CD4-positive, alpha-beta T cell treated with Interferon gamma for 1 hour (primary cell): ENCODE measurements around the gene VPS13A.
"Not testable (repeated sequence)": the region's sequence is repeated elsewhere in the genome, so short reads cannot be mapped to it uniquely, and the experiment has no call there.

ENCODE experiments used
- DNase-seq: peaks from one replicate; pipeline ENCODE4 v3.0.0-alpha.2; 2020

VPS13A gene

DNA sequence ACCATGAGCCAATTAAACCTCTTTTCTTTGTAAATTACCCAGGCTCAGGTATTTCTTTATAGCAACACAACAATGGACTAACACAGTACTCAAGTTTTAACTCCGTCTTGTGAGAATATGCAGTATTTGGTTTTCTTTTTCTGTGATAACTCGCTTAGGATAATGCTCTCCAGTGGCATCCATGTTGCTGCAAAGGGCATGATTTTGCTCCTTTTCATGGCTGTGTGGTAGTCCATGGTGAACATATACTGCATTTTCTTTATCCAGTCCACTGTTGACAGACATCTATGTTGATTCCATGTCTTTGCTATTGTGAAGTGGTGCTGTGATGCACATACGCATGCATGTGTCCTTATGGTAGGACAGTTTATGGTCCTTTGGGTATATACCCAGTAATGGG is 10.9 kb downstream of the VPS13A start:
- no peak for DNase-seq

DNA sequence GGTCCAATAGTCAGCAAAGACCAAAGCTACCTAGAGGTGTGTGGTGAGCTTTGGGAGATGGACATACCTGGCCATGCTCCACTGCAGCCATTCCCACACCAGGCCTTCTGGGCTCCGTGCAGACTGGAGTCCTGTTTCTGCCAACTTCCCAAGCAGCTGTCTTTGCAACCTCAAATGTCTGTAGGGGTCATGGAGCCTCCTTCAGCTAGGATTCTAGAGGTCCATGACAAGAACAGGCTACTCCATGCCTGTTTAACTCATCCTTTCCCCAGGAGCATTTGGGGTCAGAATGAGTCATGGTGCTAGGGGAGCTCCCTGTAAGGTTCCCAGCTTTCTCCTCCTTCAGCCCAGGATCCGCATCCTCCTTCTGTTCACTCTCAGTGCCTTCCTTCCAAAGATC is 17.1 kb downstream of the VPS13A start:
- DNase-seq = no peak

DNA sequence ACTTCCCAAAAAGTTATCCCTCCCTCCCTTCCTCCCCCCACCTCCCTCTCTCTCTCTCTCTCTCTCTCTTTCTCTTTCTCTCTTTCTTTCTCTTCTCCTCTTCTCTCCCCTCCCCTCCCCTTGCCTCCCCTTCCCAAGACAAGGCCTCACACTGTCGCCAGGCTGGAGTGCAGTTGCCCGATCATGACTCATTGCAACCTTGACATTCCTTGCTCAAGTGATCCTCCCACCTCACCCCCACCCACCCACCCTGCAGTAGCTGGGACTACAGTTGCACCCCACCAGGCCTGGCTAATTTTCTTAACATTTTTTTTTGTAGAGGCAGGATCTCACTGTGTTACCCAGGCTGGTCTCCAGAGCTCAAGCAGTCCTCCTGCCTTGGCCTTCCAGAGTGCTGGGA is 32.8 kb downstream of the VPS13A start:
- DNase-seq = no peak

DNA sequence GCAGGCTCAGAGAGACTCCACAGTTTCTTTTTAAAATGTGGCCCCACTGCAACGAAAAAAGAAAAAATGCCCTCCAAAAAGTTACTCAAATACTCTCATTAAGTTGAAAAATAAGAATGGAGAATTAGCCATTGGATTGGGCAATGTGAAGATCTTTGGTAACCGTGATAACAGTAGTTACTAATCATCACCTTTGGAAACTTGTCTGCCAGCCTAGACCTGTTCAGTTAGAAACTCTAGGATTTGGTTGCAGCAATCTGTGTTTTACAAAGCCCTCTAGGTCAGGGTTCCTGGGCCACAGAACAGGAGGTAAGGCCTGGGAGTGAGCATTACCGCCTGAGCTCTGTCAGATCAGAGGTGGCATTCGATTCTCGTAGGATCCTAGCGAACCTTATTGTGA is 34.2 kb downstream of the VPS13A start:
- no peak for DNase-seq

DNA sequence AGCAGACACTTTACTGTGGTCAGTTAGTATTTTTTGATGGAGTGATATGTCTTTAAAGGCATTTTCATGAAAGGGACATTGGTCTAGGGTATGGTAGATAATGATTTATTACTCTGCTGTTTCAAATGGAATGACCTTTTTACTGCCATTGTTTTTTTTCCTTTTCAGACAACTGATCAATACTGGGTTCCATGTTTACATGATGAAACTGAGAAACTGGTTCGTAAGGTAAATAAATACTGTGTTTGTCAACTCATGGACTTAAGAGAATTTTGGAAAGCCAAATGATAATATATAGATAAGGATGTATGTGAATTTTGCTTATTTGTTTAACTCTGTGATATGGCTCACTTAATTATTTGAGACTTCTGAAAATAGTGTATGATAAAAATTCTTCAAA is 35.5 kb downstream of the VPS13A start:
- DNase-seq = no peak

DNA sequence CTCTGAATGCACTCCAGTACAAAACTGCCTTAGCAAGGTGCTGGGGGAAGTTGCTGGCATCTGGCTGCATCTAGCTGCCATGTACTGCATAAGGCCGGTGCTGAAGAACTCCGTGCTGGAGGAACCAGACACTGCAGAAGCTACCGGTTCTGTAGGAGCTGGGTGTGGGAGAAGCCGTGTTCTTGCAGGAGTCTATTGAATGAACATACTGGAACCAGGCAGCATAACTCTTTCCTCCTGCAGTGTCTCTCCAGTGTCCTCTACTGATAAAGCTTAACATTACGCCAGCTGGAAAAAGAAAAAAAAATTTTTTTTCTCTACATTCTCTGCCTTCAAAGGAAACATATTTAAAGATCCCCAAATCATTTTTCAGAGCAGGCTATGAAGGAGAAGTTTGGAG is 38.5 kb downstream of the VPS13A start:
- DNase-seq = no peak

DNA sequence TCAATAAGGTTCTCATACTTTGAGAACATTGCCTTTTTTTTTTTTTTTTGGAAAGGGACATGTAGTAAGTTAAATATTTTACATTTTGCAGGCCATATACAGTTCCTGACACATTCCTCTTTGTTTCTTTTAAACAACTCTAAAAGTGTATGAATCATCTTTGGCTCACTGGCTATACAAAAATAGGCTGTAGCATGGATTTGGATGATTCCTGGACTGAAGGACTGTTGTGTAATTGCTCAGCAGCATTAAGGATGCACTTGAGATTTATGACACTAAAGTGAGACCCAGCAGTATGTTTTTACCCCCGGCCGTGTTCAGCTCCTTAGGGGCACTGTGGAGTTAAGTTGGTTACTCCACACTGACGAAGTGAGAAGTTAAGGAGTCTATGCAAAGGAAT is 41.3 kb downstream of the VPS13A start:
- DNase-seq = no peak

DNA sequence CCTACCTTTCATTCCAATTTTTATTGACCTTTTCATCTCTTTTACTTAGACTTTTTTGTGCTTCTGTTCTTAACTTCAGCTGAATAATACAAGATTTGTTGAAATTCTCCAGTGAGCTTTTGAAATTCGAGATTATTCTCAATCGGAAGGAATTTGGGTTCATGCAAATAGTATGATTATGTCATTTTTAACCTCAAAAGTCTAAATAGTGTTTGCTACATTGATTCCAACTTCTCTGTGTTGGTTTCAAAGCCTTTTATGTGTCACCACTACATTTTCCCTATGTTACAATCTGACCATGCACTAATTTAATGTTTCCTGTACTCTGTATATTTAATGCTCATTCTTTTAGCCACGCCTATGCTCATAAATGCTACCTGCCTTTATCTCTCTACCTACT is 44.1 kb downstream of the VPS13A start:
- DNase-seq = no peak

DNA sequence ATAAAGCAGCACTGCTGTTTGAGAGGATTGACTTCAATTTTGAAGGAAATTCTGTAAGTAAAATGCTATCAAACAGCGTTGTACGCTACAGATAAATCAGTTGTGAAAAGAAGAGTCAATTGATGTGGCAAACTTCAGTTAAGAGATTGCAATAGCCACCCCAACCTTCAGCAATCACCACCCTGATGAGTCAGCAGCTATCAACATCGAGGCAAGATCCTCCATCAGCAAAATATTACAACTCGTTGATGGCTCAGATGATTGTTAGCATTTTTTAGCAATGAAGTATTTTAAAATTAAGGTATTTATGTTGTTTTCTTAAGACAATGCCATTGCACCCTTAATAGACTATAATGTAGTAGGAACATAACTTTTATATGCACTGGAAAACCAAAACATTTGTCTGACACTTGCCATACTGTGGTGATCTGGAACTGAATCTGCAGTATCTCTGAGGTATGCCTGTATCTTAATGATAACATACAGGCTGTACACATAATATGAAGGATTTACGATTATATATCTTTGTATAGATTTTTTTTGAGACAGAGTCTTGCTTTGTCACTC is 47.5 kb downstream of the VPS13A start:
- no peak for DNase-seq

DNA sequence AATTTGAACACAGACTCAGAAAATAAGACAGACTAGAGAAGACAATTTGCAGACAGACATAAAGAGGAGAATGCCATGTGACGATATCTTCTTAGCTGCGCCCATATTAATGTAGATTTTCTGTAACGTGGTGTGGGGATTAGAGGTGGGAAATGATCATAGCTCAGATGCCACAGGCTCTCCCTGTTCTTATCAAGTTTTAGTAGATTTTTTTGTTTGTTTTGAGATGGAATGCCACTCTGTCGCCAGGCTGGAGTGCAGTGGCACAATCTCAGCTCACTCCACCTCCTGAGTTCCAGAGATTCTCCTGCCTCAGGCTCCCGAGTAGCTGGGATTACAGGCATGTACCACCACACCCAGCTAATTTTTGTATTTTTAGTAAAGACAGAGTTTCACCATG is 59.4 kb downstream of the VPS13A start:
- no peak for DNase-seq

DNA sequence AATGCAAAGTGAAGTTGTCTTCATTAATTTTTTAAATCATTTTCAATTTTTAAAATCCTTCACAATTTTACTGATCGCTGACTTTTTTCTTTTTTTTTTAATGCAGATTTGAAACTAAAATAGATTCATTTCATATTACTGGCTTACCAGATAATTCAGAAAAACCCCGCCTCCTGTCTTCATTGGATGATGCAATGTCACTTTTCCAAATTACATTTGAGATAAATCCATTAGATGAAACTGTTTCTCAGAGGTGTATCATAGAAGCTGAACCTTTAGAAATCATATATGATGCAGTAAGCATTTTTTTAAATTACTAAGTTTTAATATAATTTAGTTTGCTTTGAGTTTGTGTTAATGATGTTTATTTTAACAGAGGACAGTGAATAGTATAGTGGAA is 60.6 kb downstream of the VPS13A start:
- DNase-seq = no peak

DNA sequence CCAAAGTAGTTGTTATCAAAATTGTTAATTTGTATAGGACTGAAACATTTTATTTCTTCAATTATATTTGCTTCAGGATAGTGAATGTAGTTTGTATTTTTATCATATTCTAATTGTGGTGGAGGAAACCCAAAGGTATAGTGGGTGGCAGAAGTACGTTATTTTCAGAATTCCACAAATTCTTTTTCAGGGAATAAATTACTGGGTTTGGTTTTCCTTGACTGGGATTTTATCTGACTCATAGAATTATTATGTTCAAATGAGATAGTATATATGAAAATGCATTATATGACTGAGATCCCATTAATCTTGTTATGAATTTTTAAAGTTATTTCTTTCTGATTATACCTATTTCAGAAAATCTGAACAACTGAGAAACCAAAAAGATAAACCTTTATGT is 73.7 kb downstream of the VPS13A start:
- DNase-seq = no peak

DNA sequence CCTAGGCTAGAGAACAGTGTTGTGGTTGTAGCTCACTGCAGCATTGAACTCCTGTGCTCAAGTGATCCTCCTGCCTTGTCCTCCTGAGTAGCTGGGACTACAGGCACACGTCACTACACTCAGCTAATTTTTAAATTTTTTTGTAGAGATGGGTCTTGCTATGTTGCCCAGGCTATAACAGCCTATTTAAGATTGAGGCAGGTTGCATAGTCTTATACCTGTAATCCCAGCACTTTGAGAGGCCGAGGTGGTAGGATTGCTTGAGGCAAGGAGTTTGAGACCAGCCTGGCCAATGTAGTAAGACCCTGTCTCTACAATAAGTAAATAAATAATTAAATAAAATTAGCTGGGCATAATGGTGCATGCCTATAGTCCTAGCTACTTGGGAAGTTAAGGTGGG is 79.9 kb downstream of the VPS13A start:
- DNase-seq = no peak

DNA sequence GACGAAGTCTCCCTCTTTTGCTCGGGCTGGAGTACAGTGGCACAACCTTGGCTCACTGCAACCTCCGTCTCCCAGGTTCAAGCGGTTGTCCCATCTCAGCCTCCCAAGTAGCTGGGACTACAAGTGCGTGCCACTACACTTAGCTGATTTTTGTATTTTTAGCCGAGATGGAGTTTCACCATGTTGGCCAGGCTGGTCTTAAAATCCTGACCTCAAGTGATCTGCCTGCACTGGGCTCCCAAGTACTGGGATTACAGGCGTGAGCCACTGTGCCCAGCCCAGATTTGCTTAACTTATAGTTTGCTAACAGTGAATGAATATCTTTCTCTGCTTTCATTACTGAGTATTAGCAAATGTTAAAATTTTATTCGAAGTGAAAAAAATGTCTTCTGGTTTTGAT is 84.3 kb downstream of the VPS13A start:
- no peak for DNase-seq

DNA sequence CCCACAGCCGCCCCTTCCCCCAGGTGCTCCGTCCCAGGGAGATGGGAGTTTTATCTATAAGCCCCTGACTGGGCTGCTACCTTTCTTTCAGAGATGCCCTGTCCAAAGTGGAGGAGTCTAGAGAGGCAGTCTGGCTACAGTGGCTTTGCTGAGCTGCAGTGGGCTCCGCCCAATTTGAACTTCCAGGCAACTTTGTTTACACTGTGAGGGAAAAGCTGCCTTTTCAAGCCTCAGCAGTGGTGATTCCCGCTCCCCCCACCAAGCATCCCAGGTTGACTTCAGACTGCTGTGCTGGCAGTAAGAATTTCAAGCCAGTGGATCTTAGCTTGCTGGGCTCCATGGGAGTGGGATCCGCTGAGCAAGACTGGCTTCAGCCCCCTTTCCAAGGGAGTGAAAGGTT is 90.4 kb downstream of the VPS13A start:
- not testable (repeated sequence) for DNase-seq

DNA sequence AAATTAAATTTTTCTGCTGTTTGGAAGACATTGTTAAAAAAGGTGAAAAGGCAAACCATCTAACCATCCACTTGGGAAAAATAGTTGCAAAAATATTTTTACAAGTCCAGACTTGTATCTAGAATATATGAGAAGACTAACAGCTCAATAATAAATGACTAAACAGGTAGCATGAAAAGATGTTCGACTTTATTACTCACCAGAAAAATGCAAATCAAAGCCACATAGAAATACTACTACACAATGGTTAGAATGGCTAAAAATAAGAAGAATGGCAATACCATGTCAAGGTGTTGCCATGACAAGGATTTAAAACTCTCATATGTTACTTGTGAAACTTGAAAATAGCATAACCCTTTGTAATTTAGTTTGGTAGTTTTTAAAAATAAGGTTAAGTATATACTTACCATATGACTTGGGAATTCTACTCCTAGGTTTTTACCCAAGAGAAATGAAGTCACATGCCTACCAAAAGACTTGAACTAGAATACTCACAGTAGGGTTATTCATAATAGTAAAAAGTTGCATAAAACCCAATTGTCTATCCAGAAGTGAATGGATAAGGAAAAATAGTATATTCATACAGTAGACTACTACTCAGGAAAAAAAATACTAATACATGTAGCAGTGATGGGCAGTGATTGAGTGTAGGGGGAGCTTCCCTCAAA is 93.8 kb downstream of the VPS13A start:
- no peak for DNase-seq

DNA sequence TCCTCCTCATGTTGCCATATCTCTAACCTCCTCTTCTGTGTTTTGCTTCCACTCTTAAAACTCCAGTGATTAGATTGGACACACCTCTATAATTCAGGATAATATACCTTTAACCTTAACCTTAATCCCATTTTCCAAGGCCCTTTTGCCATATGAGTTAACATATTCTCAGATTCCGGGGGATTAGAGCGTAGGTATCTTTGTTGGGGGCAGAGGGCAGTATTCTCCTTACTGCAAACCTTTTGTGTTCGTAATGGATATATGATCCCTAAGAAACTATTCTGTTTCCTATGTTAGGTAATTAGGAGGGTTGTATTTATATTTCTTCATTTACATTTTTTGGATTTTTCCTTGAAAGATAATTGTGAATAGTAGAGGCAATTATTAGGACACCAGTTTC is 99.5 kb downstream of the VPS13A start:
- DNase-seq = no peak

DNA sequence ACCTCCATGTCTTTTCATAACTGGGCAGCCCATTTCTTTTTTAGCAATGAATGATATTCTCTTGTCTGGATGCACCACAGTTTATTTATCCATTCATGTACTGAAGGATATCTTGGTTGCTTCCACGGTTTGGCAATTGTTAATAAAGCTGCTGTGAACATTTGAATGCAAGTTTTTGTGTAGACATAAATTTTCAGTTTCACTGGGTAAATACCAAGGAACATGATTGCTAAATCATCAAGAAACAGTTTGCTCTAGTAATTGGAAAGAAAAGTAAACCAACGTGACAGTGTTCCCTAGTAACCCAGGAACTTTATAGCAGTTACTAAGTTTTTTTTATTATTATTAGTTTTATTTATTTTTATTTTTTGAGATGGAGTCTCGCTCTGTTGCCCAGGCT is 100.4 kb downstream of the VPS13A start:
- DNase-seq = no peak

DNA sequence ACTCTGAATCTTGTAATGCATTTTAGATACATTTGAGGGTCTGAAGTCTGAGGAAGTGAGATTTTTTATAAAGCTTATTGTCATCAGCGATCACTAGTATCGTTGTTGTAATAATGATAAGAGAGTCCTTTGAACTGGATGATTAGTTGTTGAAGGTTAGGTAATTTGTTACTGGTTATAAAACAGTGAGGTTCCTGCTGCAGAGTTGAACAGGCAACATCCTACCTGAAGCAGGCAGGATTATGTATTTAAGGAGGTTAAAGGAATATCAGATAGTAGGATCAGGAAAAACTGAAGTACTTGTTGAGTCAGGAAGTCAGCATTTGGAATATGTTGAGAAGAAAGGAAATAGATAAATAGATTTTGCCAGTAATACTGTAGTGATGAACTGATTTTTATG is 106.7 kb downstream of the VPS13A start:
- DNase-seq = no peak

DNA sequence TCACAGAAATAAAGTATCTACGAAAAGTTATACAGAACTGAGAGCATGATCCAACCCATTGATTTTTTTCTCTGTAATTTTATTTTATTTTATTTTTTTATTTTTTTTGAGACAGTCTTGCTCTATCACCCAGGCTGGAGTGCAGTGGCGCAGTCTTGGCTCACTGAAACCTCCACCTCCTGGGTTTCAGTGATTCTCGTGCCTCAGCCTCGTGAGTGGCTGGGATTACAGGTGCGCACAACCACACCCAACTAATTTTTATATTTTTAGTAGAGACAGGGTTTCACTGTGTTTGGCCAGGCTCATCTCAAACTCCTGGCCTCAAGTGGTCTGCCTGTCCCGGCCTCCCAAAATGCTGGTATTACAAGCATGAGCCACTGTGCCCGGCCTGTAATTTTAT is 107.3 kb downstream of the VPS13A start:
- no peak for DNase-seq

DNA sequence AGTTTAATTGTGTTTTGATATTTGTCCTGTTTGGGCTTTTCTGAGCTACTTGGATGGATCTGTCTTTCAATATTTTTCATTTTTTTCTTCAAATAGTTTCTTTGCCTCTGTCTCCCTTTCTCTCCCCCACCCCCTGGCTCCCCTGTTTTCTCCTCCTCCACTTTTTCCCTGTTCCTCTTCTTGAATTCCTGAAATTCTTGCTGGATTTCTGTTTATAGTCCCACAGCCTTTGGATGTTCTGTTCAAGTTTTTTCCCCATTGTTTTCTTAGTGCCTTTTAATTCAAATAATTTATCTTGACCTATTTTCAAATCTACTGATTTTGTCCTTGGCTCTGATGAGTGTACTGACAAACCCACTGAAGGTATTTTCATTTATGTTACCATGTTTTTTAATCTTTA is 113.0 kb downstream of the VPS13A start:
- no peak for DNase-seq

DNA sequence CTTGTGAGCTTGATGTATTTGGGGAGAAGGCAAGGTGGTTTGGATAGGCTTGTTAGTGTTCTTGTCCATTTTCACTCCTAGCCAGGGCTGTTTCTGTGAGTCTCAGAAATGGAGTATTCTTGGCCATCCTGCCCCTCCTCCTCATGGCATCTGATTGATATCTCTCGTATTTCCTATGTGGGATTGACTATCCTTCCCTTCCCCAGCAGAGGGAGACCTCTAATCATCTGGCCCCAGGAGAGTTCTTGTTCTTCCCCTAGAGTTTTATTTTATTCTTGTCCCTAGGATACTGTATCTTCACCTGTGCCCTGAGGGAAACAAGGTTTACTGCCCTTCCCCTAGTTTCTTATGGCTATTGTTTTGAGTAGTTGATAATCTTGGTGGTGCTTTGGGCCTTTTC is 114.4 kb downstream of the VPS13A start:
- no peak for DNase-seq

DNA sequence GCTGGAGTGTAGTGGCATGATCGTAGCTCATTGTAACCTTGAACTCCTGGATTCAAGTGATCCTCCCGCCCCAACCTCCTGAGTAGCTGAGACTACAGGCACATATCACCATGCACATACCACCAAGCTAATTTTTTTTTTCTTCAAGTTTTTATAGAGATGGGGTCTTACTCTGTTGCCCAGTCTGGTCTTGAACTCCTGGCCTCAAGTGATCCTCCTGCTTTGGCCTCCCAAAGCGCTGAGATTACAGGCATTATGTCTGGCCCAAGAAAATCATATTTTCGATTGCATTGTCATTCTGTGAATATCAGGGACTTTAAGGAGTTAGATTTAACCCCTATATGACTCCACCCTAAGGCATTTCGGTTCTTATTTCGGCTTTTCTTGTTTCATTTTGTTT is 116.6 kb downstream of the VPS13A start:
- no peak for DNase-seq

DNA sequence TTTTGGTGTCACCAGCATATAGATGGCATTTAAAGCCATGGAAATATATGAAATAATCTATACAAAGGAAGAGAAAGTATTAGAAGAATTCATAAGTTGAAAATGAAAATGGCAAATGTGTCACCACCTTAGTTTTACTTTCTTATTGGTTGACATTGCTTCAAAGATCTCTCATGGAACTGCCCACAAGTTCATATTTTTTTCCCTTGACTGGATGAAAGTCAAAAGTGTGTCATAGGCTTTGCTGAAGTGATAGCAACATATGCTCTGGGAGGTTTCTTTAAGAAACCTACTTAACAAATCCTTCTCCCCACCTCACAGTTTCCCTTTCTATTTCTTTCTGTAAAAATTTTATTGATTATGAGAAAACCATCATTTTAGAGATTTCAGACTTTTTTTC is 127.2 kb downstream of the VPS13A start:
- DNase-seq = no peak

DNA sequence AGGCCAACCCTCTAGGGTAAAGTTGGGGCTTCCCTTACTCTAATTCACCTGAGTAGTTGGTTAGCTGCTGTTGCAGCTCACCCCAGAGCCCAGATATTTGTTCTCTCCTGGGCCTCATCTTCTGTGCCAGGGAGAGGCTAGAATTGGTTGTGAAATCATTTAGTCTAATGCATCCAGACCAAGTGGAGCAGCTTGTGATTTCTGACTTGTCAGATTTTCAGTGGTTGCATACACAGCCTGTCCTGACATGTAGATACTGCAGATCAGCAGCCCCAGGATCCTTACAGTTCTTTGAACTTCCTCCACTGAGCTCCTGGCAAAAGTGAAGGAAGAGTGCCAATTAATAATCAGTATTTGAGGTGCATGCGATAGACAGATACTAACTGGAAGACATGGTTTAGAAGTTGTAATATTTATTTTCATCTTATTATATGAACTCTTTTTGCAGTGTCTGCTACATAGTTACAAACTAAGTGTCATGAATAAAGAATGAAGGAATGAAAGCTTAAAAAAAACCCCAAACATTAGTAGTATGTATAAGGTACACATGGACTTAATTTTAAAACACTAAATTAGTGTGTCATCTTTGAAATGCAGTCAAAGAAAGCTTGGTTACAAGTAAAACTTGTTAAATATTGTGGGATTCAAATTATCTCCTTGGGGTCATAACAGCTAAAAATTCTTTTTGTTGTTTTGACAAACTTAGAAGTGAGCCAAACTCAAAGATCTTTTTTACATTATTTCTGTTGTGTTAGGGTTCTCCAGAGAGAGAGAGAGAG is 128.5 kb downstream of the VPS13A start:
- DNase-seq = no peak
